Measurements from ENCODE around the gene GMCL1.

The GMCL1 gene

GRCh38 chr2:69916106-69916505 lies 86.6 kb downstream of the GMCL1 start:
- H3K9me3 ChIP-seq = peaks cover 3% of the 10 kb centered on the region
- TF ChIP-seq CTCF (IDR thresholded peaks at IDR 0.05) = no peak
- H3K4me3 ChIP-seq (ENCODE audit: low read depth in 1 of 2, low read length in 1 of 2) = peak overlapping the region; percentile 87 to 94
- peaks cover 55% of the 10 kb centered on the region for H3K36me3 ChIP-seq
- H3K27me3 ChIP-seq = no peaks in the 10 kb centered on the region
- peaks cover 49 to 65% of the 10 kb centered on the region in 2 experiments for H3K4me1 ChIP-seq (ENCODE audit: control insufficient read depth in 1 of 2, insufficient read depth in 1 of 2, low read depth in 1 of 2, low read length in 1 of 2)
- peak overlapping the region; percentile 99 for H3K27ac ChIP-seq

GRCh38 chr2:69917852-69918251 lies 88.4 kb downstream of the GMCL1 start:
- peak overlapping the region; percentile 99 for H3K27ac ChIP-seq
- H3K36me3 ChIP-seq = peaks cover 72% of the 10 kb centered on the region
- peaks cover 3% of the 10 kb centered on the region for H3K9me3 ChIP-seq
- no peak for TF ChIP-seq CTCF (IDR thresholded peaks at IDR 0.05)
- H3K4me3 ChIP-seq (ENCODE audit: low read depth in 1 of 2, low read length in 1 of 2) = peak overlapping the region; percentile 87 to 94
- peaks cover 54 to 75% of the 10 kb centered on the region in 2 experiments for H3K4me1 ChIP-seq (ENCODE audit: control insufficient read depth in 1 of 2, insufficient read depth in 1 of 2, low read depth in 1 of 2, low read length in 1 of 2)
- no peaks in the 10 kb centered on the region for H3K27me3 ChIP-seq

- H3K27me3 ChIP-seq = no peaks in the 10 kb centered on the region
- peaks cover 78% of the 10 kb centered on the region for H3K36me3 ChIP-seq
- peak overlapping the region; percentile 99 for H3K27ac ChIP-seq
- TF ChIP-seq CTCF (IDR thresholded peaks at IDR 0.05) = no peak
- peak overlapping the region; percentile 87 to 94 for H3K4me3 ChIP-seq (ENCODE audit: low read depth in 1 of 2, low read length in 1 of 2)
- H3K4me1 ChIP-seq (ENCODE audit: control insufficient read depth in 1 of 2, insufficient read depth in 1 of 2, low read depth in 1 of 2, low read length in 1 of 2) = peaks cover 54 to 75% of the 10 kb centered on the region in 2 experiments
- peaks cover 3% of the 10 kb centered on the region for H3K9me3 ChIP-seq
These were observed 88.9 kb downstream of the GMCL1 start for GRCh38 chr2:69918401-69918800.

GRCh38 chr2:69923116-69923515 lies 93.7 kb downstream of the GMCL1 start:
- H3K4me1 ChIP-seq (ENCODE audit: control insufficient read depth in 1 of 2, insufficient read depth in 1 of 2, low read depth in 1 of 2, low read length in 1 of 2) = peaks cover 96 to 100% of the 10 kb centered on the region in 2 experiments
- H3K4me3 ChIP-seq (ENCODE audit: low read depth in 1 of 2, low read length in 1 of 2) = peak overlapping the region; percentile 57 to 94
- peaks cover 3% of the 10 kb centered on the region for H3K9me3 ChIP-seq
- H3K36me3 ChIP-seq = peaks cover 100% of the 10 kb centered on the region
- peak overlapping the region; percentile 99 for H3K27ac ChIP-seq
- TF ChIP-seq CTCF (IDR thresholded peaks at IDR 0.05) = no peak
- no peaks in the 10 kb centered on the region for H3K27me3 ChIP-seq

GRCh38 chr2:69926849-69927515 lies 97.5 kb downstream of the GMCL1 start:
- H3K27me3 ChIP-seq = no peaks in the 10 kb centered on the region
- H3K36me3 ChIP-seq = peaks cover 100% of the 10 kb centered on the region
- TF ChIP-seq CTCF (IDR thresholded peaks at IDR 0.05) = peak; percentile 13
- H3K4me1 ChIP-seq (ENCODE audit: control insufficient read depth in 1 of 2, insufficient read depth in 1 of 2, low read depth in 1 of 2, low read length in 1 of 2) = peaks cover 99 to 100% of the 10 kb centered on the region in 2 experiments
- H3K4me3 ChIP-seq (ENCODE audit: low read depth in 1 of 2, low read length in 1 of 2) = peak overlapping the region; percentile 57 to 94
- no peaks in the 10 kb centered on the region for H3K9me3 ChIP-seq
- H3K27ac ChIP-seq = peak overlapping the region; percentile 99

All from neutrophil (primary cell).